T-helper 2 cell (primary cell): ENCODE results near the gene C5orf24.
"Not testable (repeated sequence)": the region's sequence is repeated elsewhere in the genome, so short reads cannot be mapped to it uniquely, and the experiment has no call there.

ENCODE experiments used
- DNase-seq, 5 experiments: peaks; one replicate each; pipeline versions ENCODE4 v3.0.0 to v3.0.0-alpha.2; 2012 to 2022
- total RNA-seq, 2 donors: gene quantifications; one replicate each; lab custom pipeline; 2026; lab: John Stamatoyannopoulos, UW

The C5orf24 gene
- total RNA-seq: 21.2 to 21.8 reads per million in 2 donors

DNA sequence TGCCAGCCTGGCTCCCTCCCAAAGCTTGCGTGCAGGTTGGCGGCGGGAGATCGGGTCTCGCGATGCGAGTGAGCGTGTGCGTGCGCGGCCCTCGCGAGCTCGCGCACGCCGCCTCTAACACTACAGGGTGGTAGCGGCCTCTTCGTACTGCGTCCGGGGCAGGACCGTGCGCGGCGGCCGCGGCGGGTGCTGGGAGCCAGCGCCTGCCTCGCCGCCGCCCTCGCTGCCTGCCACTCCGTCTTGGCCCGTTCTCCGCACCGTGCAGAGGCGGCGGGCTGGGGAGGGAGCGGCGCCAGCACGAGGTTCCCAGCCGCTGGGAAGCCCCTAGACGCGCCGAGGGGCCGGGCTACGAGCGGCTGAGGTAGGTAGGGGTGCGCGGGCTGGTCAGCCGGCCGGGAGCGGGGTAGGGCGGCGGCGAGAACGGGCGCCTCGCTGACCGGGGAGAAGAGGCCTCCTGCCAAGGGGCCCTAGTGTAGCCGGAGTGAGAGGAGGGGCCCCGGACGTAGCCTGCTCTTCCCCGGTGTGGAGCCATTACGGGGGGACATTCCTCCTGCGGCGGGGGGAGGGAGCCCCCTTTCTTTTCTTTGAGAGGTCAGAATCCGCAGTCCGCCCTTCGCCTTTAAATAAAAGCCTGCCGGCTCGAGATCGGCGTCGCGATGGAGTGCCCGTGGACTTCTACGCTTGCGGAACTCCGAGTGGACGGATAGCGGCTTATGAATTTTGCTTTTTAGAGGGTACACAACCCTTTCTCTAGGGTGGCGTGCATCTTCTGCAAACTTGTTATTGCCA is at the start of gene C5orf24:
Gene C5orf24 (plus strand): TSS at position 117 of the 789 bp plus-strand sequence. CDS start 8,933 bp downstream, outside the sequence.
- peak; percentile 74 to 98 (median 87) for DNase-seq

DNA sequence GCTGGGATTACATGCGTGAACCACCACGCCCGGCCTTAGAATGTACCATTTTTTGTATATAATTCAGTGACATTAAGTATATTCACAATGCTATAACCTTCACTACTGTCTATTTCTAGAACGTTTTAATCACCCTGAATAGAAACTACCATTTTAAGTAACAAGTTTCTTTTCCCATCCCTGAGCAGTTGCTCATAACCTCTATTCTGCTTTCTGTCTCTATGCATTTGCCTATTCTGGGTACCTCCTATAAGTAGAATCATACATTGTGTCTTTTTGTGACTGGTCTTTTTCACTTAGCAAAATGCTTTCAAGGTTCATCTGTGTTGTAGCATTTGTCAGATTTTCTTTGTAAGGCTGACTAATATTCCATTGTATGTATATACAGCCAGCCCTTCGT is 47.3 kb upstream of the C5orf24 start:
- DNase-seq: no peak

DNA sequence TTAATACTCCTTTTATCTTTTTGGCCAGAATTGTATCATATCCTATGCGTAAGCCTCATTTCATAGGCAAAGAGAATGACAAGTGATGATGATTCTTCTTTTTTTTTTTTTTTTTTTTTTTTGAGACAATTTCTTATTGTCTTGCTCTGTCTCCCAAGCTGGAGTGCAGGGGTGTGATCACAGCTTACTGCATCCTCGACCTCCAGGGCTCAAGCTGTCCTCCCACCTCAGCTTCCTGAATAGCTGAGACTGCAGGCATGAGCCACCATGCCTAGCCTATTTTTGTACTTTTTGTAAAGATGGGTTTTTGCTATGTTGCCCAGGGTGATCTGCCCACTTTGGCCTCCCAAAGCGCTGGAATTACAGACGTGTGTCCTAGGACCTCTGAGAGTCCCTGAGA is 41.9 kb upstream of the C5orf24 start:
- DNase-seq: no peak

DNA sequence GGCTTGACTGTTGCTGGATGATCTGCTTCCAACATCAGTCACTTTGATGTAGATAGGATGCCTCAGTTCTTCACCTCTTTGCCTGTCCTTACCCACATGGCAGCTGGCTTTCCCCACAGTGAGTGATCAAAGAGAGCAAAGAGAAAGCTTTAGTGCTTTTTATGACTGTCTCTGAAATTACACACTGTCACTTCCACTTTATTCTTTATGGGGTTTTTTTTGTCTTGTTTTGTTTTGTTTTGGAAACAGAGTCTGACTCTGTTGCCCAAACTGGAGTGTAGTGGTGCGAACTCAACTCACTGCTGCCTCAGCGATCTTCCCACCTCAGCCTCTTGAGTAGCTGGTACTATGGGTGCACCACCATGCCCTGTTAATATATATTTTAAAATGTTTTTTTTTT is 32.4 kb upstream of the C5orf24 start:
- peak in 1 of 5 experiments; percentile 37 for DNase-seq

DNA sequence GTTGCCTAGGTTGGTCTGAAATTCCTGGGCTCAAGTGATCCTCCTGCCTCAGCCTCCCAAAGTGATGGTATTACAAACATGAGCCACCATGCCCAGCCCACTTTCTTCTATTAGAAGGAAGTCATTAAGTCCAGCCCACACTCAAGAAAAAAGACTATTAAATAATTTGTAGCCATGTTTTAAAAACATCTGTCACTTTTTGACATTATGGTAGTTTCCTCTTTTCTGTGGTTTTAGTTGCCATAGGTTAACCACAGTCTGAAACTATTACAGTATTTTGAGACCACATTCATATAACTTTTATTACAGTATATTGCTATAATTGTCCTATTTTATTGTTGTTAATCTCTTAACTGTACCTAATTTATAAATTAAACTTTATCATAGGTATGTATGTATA is 31.9 kb upstream of the C5orf24 start:
- peak in 1 of 5 experiments; percentile 27 for DNase-seq

DNA sequence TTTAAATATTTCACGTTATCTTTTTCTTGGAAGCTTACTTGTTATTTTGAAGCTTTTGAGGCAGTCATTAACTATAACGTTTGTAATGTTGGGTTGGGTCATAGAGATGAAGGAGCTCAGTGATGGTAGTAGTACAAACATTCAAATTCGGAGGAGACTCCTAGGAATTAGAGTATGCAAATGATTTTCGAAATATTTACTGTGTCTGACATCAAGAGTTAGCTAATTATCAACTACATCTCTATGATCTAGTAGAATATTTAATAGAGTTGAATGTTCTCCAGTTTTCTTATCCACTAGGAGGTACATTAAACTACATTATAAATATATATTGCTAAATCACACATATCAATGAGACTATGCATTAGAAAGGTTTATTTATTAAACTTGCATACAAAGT is 28.8 kb upstream of the C5orf24 start:
- no peak for DNase-seq

DNA sequence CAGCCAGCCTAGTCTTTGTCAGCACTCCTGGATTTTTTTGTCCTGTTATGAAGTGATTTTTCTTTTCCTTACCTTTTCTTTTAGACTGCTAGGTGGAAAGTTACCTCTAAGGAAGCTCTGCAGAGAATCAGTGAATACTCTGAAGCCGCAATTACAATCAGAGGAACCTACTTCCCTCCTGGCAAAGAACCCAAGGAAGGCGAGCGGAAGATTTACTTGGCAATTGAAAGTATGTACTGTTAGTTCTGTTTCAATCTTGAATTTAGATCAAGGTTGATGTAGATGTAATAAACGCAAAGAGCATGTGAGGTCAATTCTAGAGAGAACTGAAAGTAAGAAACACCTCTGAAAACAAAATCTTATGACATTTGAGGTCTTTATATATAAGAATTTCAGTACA is 27.0 kb upstream of the C5orf24 start:
- DNase-seq: no peak

DNA sequence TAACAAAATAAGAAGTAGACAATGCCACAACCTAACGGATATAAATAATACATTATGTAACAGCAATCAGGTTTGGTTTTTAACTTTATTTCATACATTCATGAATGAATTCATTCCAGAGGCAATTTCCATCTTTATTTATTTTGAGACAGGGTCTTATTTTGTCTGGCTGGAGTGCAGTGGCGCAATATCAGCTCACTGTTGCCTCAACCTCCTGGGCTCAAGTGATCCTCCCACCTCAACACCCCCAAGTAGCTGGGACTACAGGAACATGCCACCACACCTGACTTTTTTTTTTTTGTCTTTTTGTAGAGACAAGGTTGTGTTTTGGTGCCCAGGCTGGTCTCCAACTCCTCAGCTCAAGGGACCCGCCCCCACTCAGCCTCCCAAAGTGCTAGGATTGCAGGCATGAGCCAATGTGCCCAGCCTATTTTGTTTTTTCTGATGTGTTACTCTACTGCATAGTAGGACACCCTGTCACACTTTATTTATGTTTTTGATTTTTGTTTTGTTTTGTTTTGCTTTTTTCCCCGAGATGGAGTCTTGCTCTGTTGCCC is 26.3 kb upstream of the C5orf24 start:
- no peak for DNase-seq

DNA sequence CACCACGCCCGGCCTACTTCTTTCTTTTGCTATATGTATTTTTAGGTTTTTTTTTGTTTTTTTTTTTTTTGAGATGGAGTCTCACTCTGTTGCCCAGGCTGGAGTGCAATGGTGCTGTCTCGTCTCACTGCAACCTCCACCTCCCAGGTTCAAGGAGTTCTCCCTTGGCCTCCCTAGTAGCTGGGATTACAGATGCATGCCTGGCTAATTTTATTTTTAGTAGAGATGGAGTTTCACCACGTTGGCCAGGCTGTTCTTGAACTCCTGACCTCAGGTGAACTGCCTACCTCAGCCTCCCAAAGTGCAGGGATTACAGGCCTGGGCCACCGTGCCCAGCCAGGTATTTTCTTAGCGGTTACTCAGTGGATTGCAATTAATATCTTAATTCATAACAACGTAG is 23.9 kb upstream of the C5orf24 start:
- no peak for DNase-seq

DNA sequence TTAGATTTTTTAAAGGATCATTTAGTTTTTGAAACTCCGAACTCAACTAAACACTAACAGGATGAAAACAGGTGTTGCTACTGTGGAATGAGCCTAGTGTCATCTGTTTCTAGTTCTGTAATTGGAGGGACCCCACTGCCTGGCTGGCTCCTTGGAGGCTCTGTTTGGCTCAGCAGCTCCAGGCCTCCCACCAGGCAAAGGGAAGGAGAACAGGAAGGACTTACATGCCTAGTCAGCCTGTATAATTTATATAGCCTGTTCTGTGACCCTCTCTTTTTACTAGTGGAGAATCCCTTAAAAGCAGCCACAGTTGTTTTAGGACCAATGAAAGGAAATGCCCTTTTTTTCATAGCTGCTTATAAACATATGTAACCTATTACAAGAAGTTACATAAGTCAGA is 21.1 kb upstream of the C5orf24 start:
- no peak for DNase-seq

DNA sequence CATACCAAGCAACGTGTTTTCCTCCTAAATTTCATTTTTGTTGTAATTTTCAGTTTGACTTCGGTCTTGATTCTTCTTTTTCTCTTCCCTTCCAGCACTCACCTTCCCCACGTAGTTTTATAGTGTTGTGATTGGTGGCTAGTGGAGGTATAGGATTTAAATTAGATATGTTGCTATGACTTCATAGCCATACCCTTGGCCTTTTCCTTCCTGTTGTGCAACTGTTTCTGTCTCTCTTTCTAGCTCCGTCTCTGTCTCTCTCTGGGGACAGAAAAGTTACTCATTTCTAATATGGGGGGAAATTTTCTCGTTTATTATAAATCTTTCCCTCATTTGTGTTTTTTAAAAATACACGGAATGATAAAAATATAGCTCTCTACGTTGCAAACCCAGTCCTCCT is 20.6 kb upstream of the C5orf24 start:
- DNase-seq: no peak

DNA sequence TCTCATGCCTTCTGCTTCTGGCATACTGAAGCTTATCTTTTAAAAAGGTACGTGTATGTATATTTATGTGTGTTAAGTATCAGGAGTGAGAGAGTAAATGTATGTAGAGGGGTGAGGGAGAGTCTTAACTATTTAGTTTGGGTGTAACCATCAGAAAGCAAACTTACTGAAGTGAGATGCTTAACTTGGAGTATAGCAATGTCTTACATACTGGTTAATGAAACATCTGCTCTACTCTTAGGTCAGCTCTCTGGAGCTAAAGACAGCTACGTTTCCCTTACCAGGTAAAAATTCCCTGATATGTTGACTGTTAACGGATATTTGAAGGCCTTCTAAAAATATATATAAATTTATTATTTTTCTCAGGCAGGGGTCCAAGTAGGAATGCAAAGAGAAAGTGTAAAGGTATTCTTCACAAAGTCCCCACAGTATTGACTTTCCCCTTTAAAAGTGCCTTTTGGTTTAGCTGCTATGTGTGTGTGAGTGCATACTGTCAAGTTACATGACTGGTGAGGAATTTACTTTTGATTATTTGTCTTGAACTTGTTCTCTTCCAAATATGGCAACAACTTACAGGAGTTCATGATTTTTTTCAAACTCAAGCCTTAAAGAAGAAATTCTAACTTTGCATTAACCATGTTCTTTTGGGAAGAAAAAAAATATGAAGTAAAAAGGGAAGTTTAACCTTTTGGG is 12.3 kb upstream of the C5orf24 start:
- no peak for DNase-seq

DNA sequence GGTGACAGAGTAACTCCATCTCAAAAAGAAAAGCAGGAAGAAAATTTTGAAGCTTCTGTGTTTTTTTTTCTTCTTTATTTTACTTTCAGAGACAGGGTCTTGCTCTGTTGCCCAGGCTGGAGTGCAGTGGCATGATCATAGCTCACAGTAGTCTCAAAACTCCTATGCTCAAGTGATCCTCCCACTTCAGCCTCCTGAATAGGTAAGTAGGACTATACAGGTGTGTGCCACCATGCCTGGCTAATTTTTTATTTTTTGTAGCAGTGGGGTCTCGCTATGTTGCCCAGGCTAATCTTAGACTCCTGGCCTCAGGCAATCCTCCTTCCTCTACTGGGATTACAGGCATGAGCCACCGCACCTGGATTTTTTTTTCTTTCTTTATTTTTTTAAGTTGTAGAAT is 10.1 kb upstream of the C5orf24 start:
- no peak for DNase-seq

DNA sequence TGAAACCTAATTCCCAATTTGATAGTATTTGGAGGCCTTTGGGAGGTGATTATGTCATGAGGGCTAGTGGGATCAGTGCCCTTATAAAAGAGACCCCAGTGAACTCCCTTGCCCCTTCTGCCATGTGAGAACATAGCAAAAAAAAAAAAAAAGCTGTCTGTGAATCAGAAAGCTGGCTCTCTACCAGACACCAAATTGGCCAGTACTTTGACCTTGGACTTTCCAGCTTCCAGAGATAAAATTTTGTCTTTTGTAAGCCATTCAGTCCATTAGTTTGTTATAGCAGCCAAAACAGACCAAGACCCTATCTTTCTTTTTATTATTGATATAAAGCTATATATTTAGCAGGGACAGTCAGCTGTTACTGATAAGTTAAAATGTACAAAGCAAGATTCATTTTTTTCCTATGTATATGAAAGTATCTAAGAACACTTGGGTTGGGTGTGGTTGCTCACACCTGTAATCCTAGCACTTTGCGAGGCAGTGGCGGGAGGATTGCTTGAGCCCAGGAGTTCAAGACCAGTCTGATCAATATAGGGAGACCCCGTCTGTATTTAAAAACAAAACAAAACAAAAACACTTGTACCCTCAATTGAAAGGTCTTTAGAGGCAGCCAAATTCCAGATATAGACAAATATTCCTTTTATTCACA is 8.1 kb upstream of the C5orf24 start:
- no peak for DNase-seq

DNA sequence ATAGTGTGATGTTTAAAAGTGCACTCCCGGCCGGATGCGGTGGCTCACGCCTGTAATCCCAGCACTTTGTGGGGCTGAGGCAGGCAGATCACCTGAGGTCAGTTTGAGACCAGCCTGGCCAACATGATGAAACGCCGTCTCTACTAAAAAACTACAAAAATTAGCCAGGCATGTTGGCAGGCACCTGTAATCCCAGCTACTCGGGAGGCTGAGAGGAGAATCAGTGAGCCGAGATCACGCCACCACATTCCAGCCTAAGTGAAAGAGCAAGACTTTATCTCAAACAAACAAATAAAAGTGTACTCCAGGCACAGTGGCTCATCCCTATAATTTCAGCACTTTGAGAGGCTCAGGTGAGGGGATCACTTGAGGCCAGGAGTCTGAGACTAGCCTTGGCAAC is 7.4 kb upstream of the C5orf24 start:
- DNase-seq: not testable (repeated sequence)

DNA sequence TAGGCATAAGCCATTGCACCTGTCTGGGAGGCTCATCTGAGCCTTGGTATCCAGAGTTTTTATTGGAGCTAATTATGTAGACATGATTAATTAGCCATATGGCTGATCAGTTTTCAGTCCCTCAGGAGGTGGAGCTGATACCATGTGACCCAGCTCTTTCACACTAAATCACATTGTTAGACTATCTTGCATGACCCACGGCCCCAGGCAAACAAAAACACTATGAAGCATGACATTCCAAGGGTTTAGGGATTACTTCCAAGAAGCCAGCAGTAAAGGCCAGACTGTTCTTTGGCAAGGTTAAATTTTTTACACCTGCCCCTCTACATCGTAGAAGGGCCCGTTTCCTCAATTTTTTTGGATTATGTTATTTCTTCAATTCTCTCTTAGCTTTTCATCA is 5.0 kb upstream of the C5orf24 start:
- no peak for DNase-seq

DNA sequence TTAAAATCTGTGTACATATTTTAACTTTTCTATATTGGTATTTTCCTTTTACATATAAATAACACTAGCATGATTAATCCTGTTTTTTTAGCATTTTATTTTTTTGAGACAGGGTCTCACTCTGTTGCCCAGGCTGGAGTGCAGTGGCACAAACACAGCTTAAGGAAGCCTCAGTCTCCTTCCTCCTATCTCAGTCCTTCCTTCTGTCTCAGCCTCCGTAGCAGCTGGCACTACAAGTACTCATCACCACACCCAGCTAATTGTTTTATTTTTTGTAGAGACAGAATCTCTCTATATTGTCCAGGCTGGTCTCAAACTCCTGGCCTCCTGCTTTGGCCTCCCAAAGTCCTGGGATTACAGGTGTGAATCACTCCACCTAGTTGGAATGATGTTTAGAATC is 1.5 kb upstream of the C5orf24 start:
- no peak for DNase-seq

DNA sequence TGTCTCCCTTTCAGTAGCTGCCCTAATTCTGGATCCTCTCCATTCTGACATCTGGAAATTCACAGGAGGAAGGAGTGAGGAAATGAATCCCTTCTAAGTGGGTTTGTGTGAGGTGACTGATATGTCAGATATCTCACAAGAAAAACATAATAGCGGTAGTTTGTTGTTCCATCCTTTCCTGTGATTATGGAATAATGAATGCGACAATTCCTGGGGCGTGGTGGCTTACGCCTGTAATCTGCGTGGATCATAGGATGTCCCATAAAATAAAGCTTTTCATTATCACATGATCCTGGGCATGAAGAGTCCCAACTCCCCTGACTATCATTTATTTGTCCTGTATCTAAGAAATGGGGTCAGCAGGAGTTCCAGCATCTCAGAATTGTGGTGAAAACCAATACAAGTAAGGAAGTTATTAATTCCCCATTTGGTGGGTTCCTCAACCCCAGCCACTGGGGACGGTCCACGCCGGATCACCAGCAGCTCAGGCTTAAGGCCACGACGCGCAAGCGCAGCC is 375 bp upstream of the C5orf24 start:
- DNase-seq: no peak

DNA sequence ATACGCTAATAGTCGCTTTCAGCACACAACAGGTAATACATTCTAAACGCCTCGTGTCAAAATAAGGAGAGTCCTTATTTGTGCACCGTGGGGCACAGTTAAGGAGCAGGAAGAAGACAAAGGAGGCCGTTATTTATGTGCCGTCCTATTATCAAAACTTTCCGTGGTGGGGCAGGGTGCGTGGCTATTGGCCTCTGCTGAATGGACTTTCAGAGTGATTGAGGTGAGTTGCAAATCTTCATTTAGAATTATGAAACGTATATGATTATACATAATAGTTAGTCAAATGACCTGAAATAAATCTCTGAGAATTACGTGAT is 833 bp downstream of the C5orf24 start:
- DNase-seq: peak in 1 of 5 experiments; percentile 53

DNA sequence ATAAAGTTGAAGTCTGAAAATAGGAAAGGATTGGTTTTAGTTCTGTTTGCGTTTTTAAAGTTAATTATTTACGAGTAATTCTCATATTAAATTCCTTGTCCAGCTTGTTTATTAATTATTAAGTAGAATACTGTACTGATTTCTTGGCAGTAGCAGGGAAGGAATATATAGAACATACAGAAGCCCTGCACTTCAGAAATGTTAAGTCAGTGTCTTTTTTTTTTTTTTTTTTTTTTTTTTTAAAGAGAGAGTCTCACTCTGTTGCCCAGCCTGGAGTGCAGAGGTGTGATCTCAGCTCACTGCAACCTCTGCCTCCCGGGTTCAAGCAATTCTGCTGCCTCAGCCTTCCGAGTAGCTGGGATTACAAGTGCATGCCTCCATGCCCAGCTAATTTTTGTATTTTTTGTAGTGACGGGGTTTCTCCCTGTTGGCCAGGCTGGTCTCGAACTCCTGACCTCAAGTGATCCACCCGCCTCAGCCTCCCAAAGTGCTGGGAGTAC is 3.7 kb downstream of the C5orf24 start:
- not testable (repeated sequence) for DNase-seq

DNA sequence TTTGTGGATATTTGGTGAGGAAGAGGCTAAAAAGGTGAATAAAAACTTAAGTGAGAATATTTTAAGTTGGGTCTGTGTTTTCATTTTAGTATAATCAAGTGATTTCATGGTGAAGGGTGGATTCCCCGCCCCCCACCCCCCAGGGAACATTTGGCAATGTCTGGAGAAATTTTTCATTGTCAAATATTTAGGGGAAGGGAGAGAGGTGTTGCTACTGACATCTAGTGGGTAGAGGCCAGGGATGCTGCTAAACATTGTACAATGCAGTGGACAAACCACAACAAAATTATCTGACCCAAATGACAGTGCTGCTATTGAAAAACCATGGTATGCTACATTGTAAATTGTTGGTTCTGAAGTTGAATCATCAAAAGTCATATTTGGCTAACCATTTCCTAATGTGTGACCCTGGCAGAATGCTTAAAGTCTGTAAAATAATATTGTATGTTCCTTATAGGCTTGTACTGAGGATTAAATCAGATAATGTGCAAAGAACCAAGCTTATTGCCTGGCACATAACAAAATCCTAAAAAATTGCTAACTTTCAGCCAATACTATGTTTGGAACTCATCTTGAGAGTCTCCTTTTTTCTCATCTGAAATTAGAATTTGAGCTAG is 5.6 kb downstream of the C5orf24 start:
- DNase-seq: peak in 1 of 5 experiments; percentile 35

DNA sequence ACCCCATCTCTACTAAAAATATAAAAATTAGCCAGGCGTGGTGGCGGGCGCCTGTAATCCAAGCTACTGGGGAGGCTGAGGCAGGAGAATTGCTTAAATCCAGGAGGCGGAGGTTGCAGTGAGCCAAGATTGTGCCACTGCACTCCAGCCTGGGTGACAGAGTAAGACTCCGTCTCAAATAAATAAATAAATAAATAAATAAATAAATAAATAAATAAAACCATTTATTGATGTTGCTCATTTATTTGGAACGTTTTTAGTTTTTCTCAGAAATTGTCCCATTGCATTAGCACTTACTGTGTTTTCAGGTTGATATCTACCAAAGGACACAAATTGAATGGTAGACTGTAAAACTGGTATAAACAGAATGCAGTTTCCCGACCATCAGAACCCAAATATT is 10.7 kb downstream of the C5orf24 start:
- DNase-seq: not testable (repeated sequence)

DNA sequence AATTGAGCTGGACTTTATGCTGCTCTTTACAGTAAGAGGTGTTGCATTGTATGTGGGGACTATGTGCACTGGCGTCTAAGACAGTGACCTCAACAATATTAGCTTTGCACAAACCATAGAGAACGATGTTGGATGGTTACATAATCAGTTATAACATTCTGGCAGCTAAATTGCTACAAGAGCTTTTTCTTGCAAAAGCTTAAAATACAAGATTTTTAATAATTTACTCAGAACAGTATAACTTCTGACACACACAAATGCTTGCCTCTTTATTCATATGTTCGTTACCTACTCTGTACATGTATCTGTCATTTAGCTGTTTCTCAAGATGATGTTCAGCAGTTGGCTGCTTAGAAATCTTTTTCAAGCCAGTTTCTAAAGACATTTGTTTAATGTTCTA is 11.6 kb downstream of the C5orf24 start:
- DNase-seq: no peak
